Measurements from ENCODE around the gene RNU1-1.
"Not testable (repeated sequence)": the region's sequence is repeated elsewhere in the genome, so short reads cannot be mapped to it uniquely, and the experiment has no call there.

- TF ChIP-seq CTCF (conservative IDR thresholded peaks at IDR 0.05; ENCODE audit: low read length); EZH2phosphoT487 (IDR thresholded peaks at IDR 0.05; ENCODE audit: borderline replicate concordance, low read depth, low read length): not testable (repeated sequence)
Observed at GRCh38 chr1:16549545-16549944, 35.5 kb upstream of the RNU1-1 start.

All from OCI-LY7 (cell line).